ENCODE measurements around the gene IPPK. TPM values are rescaled to one million over a fixed set of nuclear protein-coding genes. Genes with fewer than 3 reads are reported as not detected.

Gene IPPK
- total RNA-seq, 3 donors from 2014 or later: 6.8 to 9.0 (median 7.7) TPM

DNA sequence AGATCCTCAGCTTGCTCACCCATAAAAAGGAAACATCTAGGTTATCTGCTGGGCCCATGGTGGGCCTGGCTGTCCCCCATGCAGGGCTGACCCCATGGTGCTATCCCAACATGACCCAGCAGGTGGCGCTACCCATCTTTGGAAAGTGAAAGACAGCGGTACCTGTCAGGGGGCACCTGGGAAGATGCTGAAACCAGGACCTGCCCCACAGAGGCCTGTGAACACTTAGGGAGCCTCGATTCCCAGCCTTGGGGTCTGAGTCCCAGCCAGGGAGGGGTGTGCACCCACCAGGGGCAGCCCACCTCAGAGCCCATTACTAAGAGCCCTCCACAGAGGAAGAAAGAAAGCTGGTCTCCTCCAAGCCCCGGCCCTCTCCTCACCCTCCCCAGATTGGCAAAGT lies 46.6 kb upstream of the IPPK start:
- TF ChIP-seq, protein P1, sequence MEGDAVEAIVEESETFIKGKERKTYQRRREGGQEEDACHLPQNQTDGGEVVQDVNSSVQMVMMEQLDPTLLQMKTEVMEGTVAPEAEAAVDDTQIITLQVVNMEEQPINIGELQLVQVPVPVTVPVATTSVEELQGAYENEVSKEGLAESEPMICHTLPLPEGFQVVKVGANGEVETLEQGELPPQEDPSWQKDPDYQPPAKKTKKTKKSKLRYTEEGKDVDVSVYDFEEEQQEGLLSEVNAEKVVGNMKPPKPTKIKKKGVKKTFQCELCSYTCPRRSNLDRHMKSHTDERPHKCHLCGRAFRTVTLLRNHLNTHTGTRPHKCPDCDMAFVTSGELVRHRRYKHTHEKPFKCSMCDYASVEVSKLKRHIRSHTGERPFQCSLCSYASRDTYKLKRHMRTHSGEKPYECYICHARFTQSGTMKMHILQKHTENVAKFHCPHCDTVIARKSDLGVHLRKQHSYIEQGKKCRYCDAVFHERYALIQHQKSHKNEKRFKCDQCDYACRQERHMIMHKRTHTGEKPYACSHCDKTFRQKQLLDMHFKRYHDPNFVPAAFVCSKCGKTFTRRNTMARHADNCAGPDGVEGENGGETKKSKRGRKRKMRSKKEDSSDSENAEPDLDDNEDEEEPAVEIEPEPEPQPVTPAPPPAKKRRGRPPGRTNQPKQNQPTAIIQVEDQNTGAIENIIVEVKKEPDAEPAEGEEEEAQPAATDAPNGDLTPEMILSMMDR (IDR thresholded peaks at IDR 0.05): peak; percentile 73
- H3K36me3 ChIP-seq (ENCODE audit: low read depth): peaks cover 11% of the 10 kb centered on the region
- ATAC-seq (peak; percentile 71), DNase-seq (peak; percentile 63 to 83 (median 82))
- H3K4me3 ChIP-seq: no peak overlapping the region
- H3K4me1 ChIP-seq (ENCODE audit: low read depth): peaks cover 9% of the 10 kb centered on the region
- no peaks in the 10 kb centered on the region for H3K9me3 ChIP-seq
- intact Hi-C loops (cut with DNase I, micrococcal nuclease): loop anchor here (5.0 kb wide), 1 partner anchor 76 kb away; no protein-coding TSS in a partner anchor

GRCh38 chr9:92715488-92716231 lies 45.7 kb upstream of the IPPK start:
- Histone ChIP-seq H3K36me3 (ENCODE audit: low read depth) (peaks cover 11% of the 10 kb centered on the region), H3K4me1 (ENCODE audit: low read depth) (peaks cover 9% of the 10 kb centered on the region), H3K9me3 (no peaks in the 10 kb centered on the region), H3K4me3 (no peak overlapping the region)
- intact Hi-C loops (cut with DNase I, micrococcal nuclease): loop anchor here (5.0 kb wide), 1 partner anchor 77 kb away; no protein-coding TSS in a partner anchor
- ATAC-seq: peak; percentile 77
- DNase-seq: peak; percentile 61 to 66 (median 64)
- TF ChIP-seq, protein P1 (IDR thresholded peaks at IDR 0.05): no peak

DNA sequence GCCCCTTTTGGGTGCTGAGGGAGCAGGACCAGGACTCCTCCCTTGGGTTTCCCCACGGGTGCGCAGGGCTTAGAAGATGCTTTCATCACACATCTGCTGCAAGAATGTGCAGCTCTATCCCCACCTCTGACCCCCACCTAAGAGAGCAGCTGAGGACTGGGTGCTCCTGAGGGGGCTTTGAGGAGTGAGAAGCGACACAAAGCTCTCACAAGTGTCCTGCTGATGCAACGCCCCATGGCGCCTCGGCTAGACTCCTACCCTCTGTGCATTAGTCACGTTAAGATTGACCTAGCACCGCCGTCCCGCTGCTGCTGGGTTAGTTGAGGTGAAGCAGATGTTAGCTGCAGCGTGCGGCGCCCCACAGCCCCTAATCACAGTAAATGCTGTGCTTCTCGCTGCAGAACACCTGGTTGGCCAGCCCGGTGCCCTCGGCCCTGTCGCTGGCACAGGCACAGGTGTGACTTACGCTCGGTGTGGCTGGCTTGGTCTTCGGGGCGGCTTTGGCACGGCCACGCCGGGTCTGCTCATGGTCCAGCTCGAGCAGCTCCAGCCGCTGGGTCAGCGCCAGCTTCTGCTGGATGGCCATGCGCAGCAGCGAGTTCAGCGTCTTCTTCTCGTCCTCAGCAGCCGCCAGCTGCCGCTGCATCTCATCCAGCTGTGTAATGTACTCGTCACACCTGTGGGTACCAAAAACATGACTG lies 45.0 kb upstream of the IPPK start:
- DNase-seq: peak in 1 of 3 donors; percentile 56
- H3K4me1 ChIP-seq (ENCODE audit: low read depth): peaks cover 9% of the 10 kb centered on the region
- TF ChIP-seq, protein P1 (IDR thresholded peaks at IDR 0.05): no peak
- no peak for ATAC-seq
- H3K4me3 ChIP-seq: no peak overlapping the region
- intact Hi-C loops (cut with DNase I, micrococcal nuclease): loop anchor here (5.0 kb wide), 1 partner anchor 77 kb away; no protein-coding TSS in a partner anchor
- no peaks in the 10 kb centered on the region for H3K9me3 ChIP-seq
- peaks cover 6% of the 10 kb centered on the region for H3K36me3 ChIP-seq (ENCODE audit: low read depth)

DNA sequence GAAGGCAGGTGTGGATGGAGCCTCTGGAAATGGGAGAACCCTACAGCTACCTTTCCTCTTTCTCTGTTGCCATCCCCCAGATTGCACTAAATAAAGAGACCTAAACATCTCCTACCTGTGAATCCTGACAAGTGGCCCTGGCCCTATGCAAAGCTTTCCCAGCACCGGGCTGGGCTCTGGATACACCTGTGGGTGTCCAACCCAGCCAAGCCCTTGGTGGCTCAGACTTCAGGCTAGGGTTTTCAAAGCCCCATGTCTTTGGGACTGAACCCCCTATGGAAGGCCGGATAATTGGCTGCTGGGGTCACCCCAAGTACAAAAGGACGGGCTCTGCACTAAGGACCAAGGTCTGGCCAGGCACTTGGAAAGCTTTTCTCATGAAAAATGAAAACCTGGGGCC lies 44.1 kb upstream of the IPPK start:
- Histone ChIP-seq H3K36me3 (ENCODE audit: low read depth) (peaks cover 4% of the 10 kb centered on the region), H3K4me3 (no peak overlapping the region), H3K4me1 (ENCODE audit: low read depth) (peaks cover 9% of the 10 kb centered on the region), H3K9me3 (no peaks in the 10 kb centered on the region)
- no peak for DNase-seq
- no peak for ATAC-seq
- intact Hi-C loops (cut with DNase I, micrococcal nuclease): no loop called here
- TF ChIP-seq, protein P1 (IDR thresholded peaks at IDR 0.05): no peak

- H3K36me3 ChIP-seq (ENCODE audit: low read depth): peaks cover 4% of the 10 kb centered on the region
- DNase-seq (no peak), ATAC-seq (no peak)
- H3K4me1 ChIP-seq (ENCODE audit: low read depth): peaks cover 9% of the 10 kb centered on the region
- TF ChIP-seq, protein P1 (IDR thresholded peaks at IDR 0.05): no peak
- no peaks in the 10 kb centered on the region for H3K9me3 ChIP-seq
- no peak overlapping the region for H3K4me3 ChIP-seq
- intact Hi-C loops (cut with DNase I, micrococcal nuclease): no loop called here
Measured at GRCh38 chr9:92713528-92713927, 43.6 kb upstream of the IPPK start.
